Measurements from ENCODE around the gene FREM2. TPM values are rescaled to one million over a fixed set of nuclear protein-coding genes. Genes with fewer than 3 reads are reported as not detected.
A peak's percentile ranks its signal among the peaks of the same experiment; 100 is the strongest.

FREM2 gene
- total RNA-seq, 1 donor from 2014 or later: not detected

- FAIRE-seq (no peak), DNase-seq (ENCODE audit: low read depth) (no peak)
- no peak overlapping the region for H3K4me3 ChIP-seq (ENCODE audit: low read depth, low read length)
- TF ChIP-seq CTCF (IDR thresholded peaks at IDR 0.05; ENCODE audit: insufficient read depth, low read length, severe bottlenecking): no peak
- H3K27me3 ChIP-seq (ENCODE audit: control insufficient read depth, insufficient read depth, low read length): no peaks in the 10 kb centered on the region
- H3K36me3 ChIP-seq (ENCODE audit: control insufficient read depth, insufficient read depth, low read length): no peaks in the 10 kb centered on the region
These were observed 94.7 kb downstream of the FREM2 start for GRCh38 chr13:38781539-38781938.

GRCh38 chr13:38784036-38784880, 97.4 kb downstream of the FREM2 start:
- H3K36me3 ChIP-seq (ENCODE audit: control insufficient read depth, insufficient read depth, low read length): no peaks in the 10 kb centered on the region

GRCh38 chr13:38785042-38785441, 98.2 kb downstream of the FREM2 start:
- Histone ChIP-seq H3K27me3 (ENCODE audit: control insufficient read depth, insufficient read depth, low read length) (no peaks in the 10 kb centered on the region), H3K4me3 (ENCODE audit: low read depth, low read length) (no peak overlapping the region), H3K36me3 (ENCODE audit: control insufficient read depth, insufficient read depth, low read length) (no peaks in the 10 kb centered on the region)
- FAIRE-seq (no peak), DNase-seq (ENCODE audit: low read depth) (no peak)
- TF ChIP-seq CTCF (IDR thresholded peaks at IDR 0.05; ENCODE audit: insufficient read depth, low read length, severe bottlenecking): no peak

More at GRCh38 chr13:38784036-38784880, 97.4 kb downstream of the FREM2 start:
- no peaks in the 10 kb centered on the region for H3K27me3 ChIP-seq (ENCODE audit: control insufficient read depth, insufficient read depth, low read length)
- no peak for FAIRE-seq
- peak; percentile 17 for DNase-seq (ENCODE audit: low read depth)
- no peak for TF ChIP-seq CTCF (IDR thresholded peaks at IDR 0.05; ENCODE audit: insufficient read depth, low read length, severe bottlenecking)
- H3K4me3 ChIP-seq (ENCODE audit: low read depth, low read length): no peak overlapping the region

- Histone ChIP-seq H3K36me3 (ENCODE audit: control insufficient read depth, insufficient read depth, low read length) (no peaks in the 10 kb centered on the region), H3K27me3 (ENCODE audit: control insufficient read depth, insufficient read depth, low read length) (no peaks in the 10 kb centered on the region), H3K4me3 (ENCODE audit: low read depth, low read length) (no peak overlapping the region)
- no peak for TF ChIP-seq CTCF (IDR thresholded peaks at IDR 0.05; ENCODE audit: insufficient read depth, low read length, severe bottlenecking)
- no peak for DNase-seq (ENCODE audit: low read depth)
- FAIRE-seq: no peak
These were observed 98.6 kb downstream of the FREM2 start for GRCh38 chr13:38785490-38785889.

- Histone ChIP-seq H3K27me3 (ENCODE audit: control insufficient read depth, insufficient read depth, low read length) (no peaks in the 10 kb centered on the region), H3K4me3 (ENCODE audit: low read depth, low read length) (no peak overlapping the region), H3K36me3 (ENCODE audit: control insufficient read depth, insufficient read depth, low read length) (no peaks in the 10 kb centered on the region)
- FAIRE-seq (no peak), DNase-seq (ENCODE audit: low read depth) (no peak)
- TF ChIP-seq CTCF (IDR thresholded peaks at IDR 0.05; ENCODE audit: insufficient read depth, low read length, severe bottlenecking): no peak
These were observed 100.7 kb downstream of the FREM2 start for GRCh38 chr13:38787550-38787949.
